ENCODE measurements around the gene LRP1B. TPM values are rescaled to one million over a fixed set of nuclear protein-coding genes. Genes with fewer than 3 reads are reported as not detected.

LRP1B gene
- polyA plus RNA-seq, 12 donors = 2.1 to 3.6 (median 3.0) TPM; not detected in 2

- no peak for DNase-seq
Observed at GRCh38 chr2:140843186-140843585, 1287.6 kb downstream of the LRP1B start.

GRCh38 chr2:140842110-140842509 is 1288.7 kb downstream of the LRP1B start:
- peak; percentile 5 for DNase-seq

DNA sequence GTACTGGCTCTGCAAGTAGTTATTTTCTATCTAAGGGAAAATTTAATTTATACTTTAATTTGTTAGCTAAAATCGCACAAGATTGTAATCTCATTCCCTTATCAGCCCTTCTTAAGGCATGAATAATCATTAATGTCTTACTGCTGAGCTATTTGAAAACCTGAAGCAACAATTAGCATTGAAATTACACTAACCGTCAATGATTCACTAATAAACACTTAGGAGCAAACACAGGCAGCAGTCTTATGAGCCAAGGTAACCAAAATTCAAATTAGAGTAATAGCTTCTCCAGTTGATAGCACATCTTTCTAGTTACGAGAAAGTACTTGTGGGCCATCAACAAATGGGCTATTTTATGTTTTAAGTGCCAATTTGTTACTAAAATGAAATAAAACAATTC is 1289.7 kb downstream of the LRP1B start:
- DNase-seq = no peak

GRCh38 chr2:140836826-140837225 is 1294.0 kb downstream of the LRP1B start:
- no peak for DNase-seq

DNA sequence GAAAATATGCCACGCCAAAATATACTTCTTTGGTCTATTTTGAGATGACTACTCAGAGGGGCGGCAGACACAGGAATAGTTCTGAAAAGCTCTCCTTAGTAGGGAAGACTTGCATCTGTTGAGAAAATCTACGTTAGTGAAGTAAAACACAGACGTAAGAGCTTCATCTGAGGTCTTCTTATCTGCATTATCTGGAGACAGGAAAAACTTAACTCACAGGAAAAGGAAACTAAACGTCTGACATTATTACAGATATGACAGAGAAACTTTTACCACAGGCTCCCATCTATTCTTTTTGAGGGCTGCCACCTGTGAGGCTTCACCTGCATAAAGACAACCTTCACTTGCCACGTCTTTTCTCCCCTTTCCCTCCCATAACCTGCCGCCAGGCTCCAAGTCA is 1295.7 kb downstream of the LRP1B start:
- DNase-seq = no peak

DNA sequence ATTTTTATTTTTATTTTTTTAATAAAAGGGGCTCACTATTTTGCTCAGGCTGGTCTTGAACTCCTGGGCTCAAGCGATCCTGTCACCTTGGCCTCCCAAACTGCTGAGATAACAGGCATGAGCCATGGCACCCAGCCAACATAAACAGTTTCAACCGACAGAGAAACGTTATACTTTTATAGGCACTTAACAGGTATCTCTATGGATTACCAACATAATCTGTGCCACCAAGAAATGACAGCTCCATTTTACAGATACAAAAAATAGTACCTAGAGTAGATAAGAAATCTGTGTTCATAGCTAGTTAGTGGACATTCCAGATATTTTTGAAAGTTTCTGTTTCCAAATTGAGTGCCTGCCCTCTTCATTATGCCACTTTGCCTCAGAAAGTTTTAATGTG is 1316.7 kb downstream of the LRP1B start:
- no peak for DNase-seq

GRCh38 chr2:140808820-140809219 is 1322.0 kb downstream of the LRP1B start:
- no peak for DNase-seq

DNA sequence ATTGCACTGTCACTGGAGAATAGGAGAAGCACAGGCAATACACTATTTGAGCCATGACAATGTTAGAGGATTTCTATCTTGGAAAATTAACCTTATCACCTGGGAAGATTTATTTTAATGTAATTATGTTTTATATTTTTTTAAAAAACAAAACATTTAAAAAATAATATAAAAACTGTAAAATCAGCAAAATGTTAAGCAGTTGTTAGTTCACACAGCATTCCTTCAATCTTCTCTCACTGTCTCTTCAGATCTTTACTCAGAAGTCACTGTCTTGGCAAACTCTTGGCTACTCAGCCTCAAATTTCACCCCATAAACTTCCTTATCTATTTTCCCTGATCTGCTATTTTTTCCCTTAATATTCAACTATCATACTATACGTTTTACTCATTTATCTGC is 1322.6 kb downstream of the LRP1B start:
- no peak for DNase-seq

- DNase-seq = peak; percentile 13
Observed at GRCh38 chr2:140804700-140805260, 1326.0 kb downstream of the LRP1B start.

DNA sequence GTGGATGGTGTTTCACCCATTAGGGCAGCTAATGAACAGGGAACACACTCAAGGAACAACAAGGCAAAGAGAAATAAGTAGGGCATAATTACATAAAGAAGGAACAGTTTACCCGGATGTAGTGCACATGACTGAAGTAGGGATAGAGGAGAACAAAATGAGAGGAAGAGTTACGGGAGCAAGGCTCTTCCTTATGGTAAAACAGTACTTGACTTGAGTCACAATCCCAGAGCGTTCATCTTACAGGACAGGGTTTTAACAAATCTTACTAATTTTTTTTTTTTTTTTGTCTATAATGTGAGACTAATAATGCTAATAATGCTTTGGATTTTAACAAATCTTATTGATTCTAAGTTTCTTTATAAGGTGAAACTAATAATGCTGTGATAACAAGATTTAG is 1329.5 kb downstream of the LRP1B start:
- no peak for DNase-seq

- no peak for DNase-seq
Observed at GRCh38 chr2:140797718-140798117, 1333.1 kb downstream of the LRP1B start.

DNA sequence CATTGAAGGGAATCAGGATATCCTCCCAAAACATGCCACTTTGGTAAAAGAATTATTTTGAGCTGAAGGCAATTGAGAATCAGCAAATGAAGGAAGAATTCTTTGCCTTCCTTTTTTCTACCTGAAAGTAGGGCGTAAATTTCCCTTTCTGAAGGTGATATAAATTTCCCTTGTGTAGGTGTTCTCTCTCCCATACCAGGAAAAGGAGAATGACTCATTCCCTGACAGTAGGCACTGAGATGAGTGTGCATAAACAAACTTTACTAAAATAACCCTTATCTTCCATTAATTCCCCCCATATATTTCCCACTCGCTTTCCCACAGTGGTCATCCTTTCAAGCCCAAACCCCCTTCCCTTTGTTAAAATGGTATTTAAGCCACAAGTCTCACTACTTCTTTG is 1339.0 kb downstream of the LRP1B start:
- DNase-seq = no peak

DNA sequence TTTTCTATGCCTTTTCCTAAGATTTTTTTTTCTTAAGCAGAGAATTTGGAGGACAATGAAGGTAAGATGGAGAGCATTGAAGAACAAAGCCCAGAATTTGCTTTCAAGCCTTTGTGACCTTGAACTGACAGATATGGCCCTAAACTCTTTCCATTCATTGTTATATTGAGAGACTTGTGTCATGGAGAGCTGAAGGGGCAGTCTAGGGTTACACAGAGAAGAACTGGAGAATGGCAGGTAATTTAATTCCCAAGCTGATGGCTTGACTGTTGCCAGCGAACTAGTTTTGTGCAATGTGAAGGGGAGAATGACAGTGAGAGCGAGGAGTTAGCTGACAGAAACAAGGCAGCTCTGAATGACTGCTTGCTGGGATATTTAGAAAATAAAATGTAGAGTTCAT is 1344.2 kb downstream of the LRP1B start:
- no peak for DNase-seq

DNA sequence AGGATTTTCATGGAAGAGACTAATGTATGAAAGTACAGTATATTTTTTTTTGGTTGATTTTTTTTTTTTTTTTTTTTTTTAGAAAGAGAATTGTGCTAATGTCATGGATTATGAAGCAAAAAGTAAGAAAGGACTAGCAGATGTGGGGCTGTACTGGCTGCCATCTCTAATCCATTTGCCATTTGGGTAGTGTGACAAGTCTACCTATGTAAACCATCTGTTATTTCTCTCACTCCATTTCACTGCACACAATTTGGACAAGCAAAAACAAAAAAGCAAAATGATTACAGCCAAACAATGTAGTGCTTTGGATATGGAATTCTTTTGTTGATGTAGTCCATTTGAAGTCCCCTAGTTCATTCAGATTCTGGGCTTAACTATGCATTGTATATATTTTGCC is 1355.4 kb downstream of the LRP1B start:
- no peak for DNase-seq

- no peak for DNase-seq
Observed at GRCh38 chr2:140770645-140771044, 1360.2 kb downstream of the LRP1B start.

DNA sequence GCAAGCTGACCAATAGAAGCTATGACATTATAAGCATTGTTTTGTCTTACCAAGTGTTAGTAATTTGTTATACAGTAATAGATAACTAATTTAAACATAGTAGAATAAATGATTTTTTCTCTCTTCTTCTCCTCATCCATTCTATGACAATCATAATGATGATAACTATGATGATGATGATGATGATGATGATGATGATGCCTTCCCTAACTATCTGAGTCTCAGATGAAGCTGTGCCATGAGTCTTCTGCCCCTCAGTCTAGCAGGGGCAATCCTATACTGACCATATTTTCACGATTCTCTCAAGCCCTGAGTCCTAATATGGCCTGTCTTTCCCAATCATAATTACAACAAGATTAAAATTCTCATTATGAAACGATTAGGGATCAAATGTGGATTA is 1369.0 kb downstream of the LRP1B start:
- no peak for DNase-seq

DNA sequence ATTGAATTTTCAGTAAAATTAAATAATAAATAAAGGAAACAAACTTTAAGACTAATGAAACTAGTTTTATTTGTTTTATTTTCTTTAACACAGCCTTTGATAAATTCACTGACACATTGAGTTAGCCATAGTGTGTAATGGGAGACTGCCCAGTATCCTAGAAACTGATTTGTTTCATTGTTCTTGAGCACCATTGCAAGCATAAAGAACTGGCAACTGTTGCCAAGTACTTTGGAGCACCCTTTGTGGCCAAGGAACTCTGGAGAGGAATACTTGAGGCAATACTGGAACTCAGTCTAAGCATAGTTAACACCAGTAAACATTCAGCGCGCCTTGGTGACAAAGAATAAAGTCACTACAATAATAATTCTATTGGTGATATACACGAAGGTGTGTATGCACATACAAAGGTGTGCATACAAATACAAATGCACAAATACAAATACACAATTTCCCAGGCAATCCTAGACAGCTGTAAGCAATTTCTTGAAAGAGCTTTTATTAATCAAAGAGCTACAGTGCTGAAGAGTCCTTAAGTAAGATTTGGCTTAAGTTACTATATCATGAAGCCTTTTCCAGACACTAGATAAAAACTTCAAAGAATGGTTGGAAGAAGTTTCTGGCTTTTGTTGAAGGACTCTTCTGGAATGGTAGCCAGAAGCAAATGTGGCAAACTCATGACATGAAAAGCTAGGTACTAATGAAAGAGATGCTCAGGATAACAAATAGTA is 1371.2 kb downstream of the LRP1B start:
- DNase-seq = no peak

DNA sequence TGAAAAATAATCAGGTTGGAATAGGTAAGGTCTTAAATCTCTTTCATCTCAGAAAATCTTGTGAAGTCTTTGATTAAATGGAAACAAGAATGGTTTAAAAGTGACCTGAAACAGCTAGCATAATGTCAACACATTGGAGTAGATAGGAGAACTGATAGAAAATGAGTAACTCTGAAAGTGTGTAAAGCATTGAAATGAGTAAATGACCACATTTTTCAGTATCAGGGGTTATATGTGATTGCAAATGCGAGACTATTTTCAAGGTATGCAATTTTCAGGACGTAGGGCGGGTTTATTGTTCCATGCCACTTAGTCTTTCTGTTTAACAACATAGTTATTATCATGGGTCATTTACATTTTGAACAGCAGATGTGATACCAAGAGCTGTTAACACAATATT is 1383.2 kb downstream of the LRP1B start:
- no peak for DNase-seq

DNA sequence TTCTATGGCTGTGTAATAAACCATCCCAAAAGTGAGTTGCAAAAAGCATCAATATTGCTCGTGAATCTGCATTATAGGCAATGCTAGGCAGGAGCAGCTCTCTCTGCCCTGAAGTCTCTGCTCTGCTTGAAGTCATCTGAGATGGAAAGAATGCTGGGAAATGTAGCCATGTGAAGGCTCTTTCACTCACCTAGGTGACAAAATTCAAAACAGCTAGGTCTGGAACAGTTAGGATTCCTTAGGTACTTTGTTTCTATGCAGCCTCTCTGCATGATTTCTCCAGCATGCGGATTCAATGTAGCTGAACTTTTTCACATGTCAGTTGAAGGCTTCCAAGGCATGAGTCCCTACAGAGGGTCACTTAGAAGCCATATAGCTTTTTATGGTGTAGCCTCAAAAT is 1383.7 kb downstream of the LRP1B start:
- DNase-seq = no peak

DNA sequence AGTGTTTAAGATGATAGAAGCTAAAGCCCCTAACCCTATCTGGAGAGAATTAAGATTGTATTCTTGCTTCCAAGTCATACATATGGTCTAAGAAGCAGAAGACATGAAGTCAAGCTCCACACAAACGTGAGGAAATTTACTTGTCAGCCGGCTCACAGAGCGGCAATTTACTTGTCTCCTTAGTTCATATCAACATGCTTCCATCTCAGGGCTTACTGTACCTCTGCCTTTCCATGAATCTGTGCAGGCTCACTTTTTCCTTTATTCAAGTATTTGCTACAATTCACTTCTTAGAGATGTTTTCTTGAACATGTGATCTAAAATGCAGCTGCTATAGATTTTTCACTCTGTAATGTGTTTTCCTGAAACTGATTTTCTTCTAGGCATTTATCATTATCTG is 1386.4 kb downstream of the LRP1B start:
- DNase-seq = no peak

GRCh38 chr2:140737006-140737405 is 1393.8 kb downstream of the LRP1B start:
- DNase-seq = no peak

- no peak for DNase-seq
Observed at GRCh38 chr2:140734992-140735391, 1395.8 kb downstream of the LRP1B start.

GRCh38 chr2:140718999-140719398 is 1411.8 kb downstream of the LRP1B start:
- DNase-seq = no peak

- no peak for DNase-seq
Observed at GRCh38 chr2:140717481-140717880, 1413.3 kb downstream of the LRP1B start.
